OCI-LY1 (cell line): ENCODE data around the gene SNTG2.

Experiments
- H2AFZ ChIP-seq: fragments of 200-600 bp; sonication (generic), shearing (Covaris generic); 2 replicates; pipeline ENCODE4 v1.6.0; 2014; ENCODE audit warnings: antibody characterized with exemption, mild to moderate bottlenecking, low read length
- H3F3A ChIP-seq: fragments of 200-600 bp; sonication (generic), shearing (Covaris generic); 2 replicates; pipeline ENCODE4 v1.6.0; 2014; ENCODE audit warnings: mild to moderate bottlenecking, antibody characterized with exemption, low read length, moderate library complexity; ENCODE audit not compliant: insufficient read depth
- H3K27ac ChIP-seq: fragments of 200-600 bp; sonication (generic); 2 replicates; pipeline ENCODE4 v1.5.1; 2014; ENCODE audit warnings: low read length, mixed run types, mild to moderate bottlenecking, low read depth; ENCODE audit not compliant: poor library complexity, severe bottlenecking
- H3K27me3 ChIP-seq: fragments of 200-600 bp; sonication (generic); 2 replicates; pipeline ENCODE4 v1.6.0; 2014; ENCODE audit warnings: antibody characterized with exemption, mild to moderate bottlenecking, low read length, moderate library complexity; ENCODE audit not compliant: insufficient read depth
- H3K36me3 ChIP-seq: fragments of 200-600 bp; sonication (generic); 2 replicates; pipeline ENCODE4 v1.6.1; 2014; ENCODE audit warnings: mild to moderate bottlenecking, antibody characterized with exemption, low read length, moderate library complexity, mixed read lengths; ENCODE audit not compliant: insufficient read depth
- H3K4me1 ChIP-seq: fragments of 200-600 bp; sonication (generic); 2 replicates; pipeline ENCODE4 v1.5.1; 2014; ENCODE audit warnings: mild to moderate bottlenecking, low read length, moderate library complexity; ENCODE audit not compliant: insufficient read depth, severe bottlenecking
- H3K4me2 ChIP-seq: fragments of 200-600 bp; sonication (generic), shearing (Covaris generic); 2 replicates; pipeline ENCODE4 v1.6.1; 2014; ENCODE audit warnings: low read length
- H3K4me3 ChIP-seq: fragments of 200-600 bp; sonication (generic); 2 replicates; pipeline ENCODE4 v1.5.1; 2014; ENCODE audit warnings: low read length, low read depth, mild to moderate bottlenecking, mixed read lengths; ENCODE audit not compliant: poor library complexity, severe bottlenecking
- H3K79me2 ChIP-seq: fragments of 200-600 bp; shearing (Covaris generic); 2 replicates; pipeline ENCODE4 v1.6.1; 2016; ENCODE audit warnings: mixed run types, low read length, mixed read lengths; ENCODE audit not compliant: insufficient read depth
- H3K9ac ChIP-seq: fragments of 200-600 bp; sonication (generic), shearing (Covaris generic); 2 replicates; pipeline ENCODE4 v1.6.1; 2014; ENCODE audit warnings: mild to moderate bottlenecking, low read length, mixed read lengths
- H3K9me2 ChIP-seq: fragments of 200-600 bp; sonication (generic), shearing (Covaris generic); 2 replicates; pipeline ENCODE4 v1.6.1; 2014; ENCODE audit warnings: low read depth, mild to moderate bottlenecking, low read length, mixed read lengths
- H3K9me3 ChIP-seq: fragments of 200-600 bp; shearing (Covaris generic); 2 replicates; pipeline ENCODE4 v1.6.1; 2014; ENCODE audit warnings: low read length, mixed read lengths
- H4K20me1 ChIP-seq: fragments of 200-600 bp; sonication (generic), shearing (Covaris generic); 2 replicates; pipeline ENCODE4 v1.6.0; 2016; ENCODE audit warnings: mild to moderate bottlenecking, low read length; ENCODE audit not compliant: insufficient read depth
- CTCF ChIP-seq: fragments of 200-600 bp; sonication (generic), shearing (Covaris generic); IDR thresholded peaks from 2 replicates; pipeline ENCODE4 v1.5.1; 2017; ENCODE audit warnings: mild to moderate bottlenecking, antibody characterized with exemption, low read length, moderate library complexity, mixed read lengths
- EZH2 ChIP-seq: fragments of 200-600 bp; sonication (generic), shearing (Covaris generic); IDR thresholded peaks from 2 replicates; pipeline ENCODE4 v1.8.0; 2017; ENCODE audit warnings: borderline replicate concordance, mixed run types, mild to moderate bottlenecking, antibody characterized with exemption, low read length, moderate library complexity, mixed read lengths

Gene SNTG2

GRCh38 chr2:915979-916378 is 34.7 kb upstream of the SNTG2 start:
- no peak overlapping the region for H3K4me2 ChIP-seq
- no peak overlapping the region for H2AFZ ChIP-seq
- TF ChIP-seq EZH2 (no peak), CTCF (no peak)
- no peak overlapping the region for H3K4me3 ChIP-seq
- H3K4me1 ChIP-seq = no peaks in the 10 kb centered on the region
- no peaks in the 10 kb centered on the region for H3K9me3 ChIP-seq
- H3K36me3 ChIP-seq = no peaks in the 10 kb centered on the region
- H4K20me1 ChIP-seq = no peaks in the 10 kb centered on the region
- H3K9ac ChIP-seq = no peak overlapping the region
- no peaks in the 10 kb centered on the region for H3K9me2 ChIP-seq
- H3K27ac ChIP-seq = no peak overlapping the region
- H3K27me3 ChIP-seq = no peaks in the 10 kb centered on the region
- H3K79me2 ChIP-seq = no peaks in the 10 kb centered on the region
- no peaks in the 10 kb centered on the region for H3F3A ChIP-seq

GRCh38 chr2:916935-917334 is 33.7 kb upstream of the SNTG2 start:
- TF ChIP-seq EZH2 = no peak
- no peak for TF ChIP-seq CTCF
- Histone ChIP-seq H3K79me2 (no peaks in the 10 kb centered on the region), H3F3A (no peaks in the 10 kb centered on the region), H3K4me3 (no peak overlapping the region), H3K9me3 (no peaks in the 10 kb centered on the region), H3K4me2 (no peak overlapping the region), H3K36me3 (no peaks in the 10 kb centered on the region), H3K9ac (no peak overlapping the region), H3K9me2 (no peaks in the 10 kb centered on the region), H2AFZ (no peak overlapping the region), H3K27me3 (no peaks in the 10 kb centered on the region), H3K27ac (no peak overlapping the region), H4K20me1 (no peaks in the 10 kb centered on the region), H3K4me1 (no peaks in the 10 kb centered on the region)

- no peak overlapping the region for H3K4me2 ChIP-seq
- no peak overlapping the region for H3K9ac ChIP-seq
- H3K27me3 ChIP-seq = no peaks in the 10 kb centered on the region
- H3K4me3 ChIP-seq = no peak overlapping the region
- no peaks in the 10 kb centered on the region for H3K9me3 ChIP-seq
- H3K9me2 ChIP-seq = no peaks in the 10 kb centered on the region
- H3K27ac ChIP-seq = no peak overlapping the region
- H3K36me3 ChIP-seq = no peaks in the 10 kb centered on the region
- no peaks in the 10 kb centered on the region for H3K4me1 ChIP-seq
- no peak for TF ChIP-seq CTCF
- no peak for TF ChIP-seq EZH2
- H3F3A ChIP-seq = no peaks in the 10 kb centered on the region
- H4K20me1 ChIP-seq = no peaks in the 10 kb centered on the region
- H2AFZ ChIP-seq = no peak overlapping the region
- H3K79me2 ChIP-seq = no peaks in the 10 kb centered on the region
Measured at GRCh38 chr2:919672-920071, 31.0 kb upstream of the SNTG2 start.
